ENCODE data around the gene MICAL2.

MICAL2 gene

DNA sequence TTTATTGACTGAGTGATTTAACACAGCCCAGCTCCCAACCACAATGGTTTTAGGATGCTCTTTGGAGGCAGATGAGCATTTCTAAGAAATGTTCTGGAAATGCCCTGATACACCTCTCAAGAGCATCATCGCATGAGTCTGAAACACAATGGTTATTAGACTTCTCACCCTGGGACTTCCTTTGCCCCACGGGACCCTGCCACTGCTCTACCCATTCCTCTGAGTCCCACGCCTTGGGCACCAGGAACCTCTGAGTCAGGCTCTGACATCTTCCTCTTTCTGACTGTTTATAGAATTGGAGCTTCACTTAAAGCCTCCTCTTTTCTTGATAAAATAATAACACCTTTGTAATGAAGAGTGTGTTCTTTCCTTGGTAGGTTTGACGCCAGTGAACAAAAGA lies 181.4 kb downstream of the MICAL2 start:
- H2AFZ ChIP-seq, result no peak overlapping the region
- TF ChIP-seq, protein P1, sequence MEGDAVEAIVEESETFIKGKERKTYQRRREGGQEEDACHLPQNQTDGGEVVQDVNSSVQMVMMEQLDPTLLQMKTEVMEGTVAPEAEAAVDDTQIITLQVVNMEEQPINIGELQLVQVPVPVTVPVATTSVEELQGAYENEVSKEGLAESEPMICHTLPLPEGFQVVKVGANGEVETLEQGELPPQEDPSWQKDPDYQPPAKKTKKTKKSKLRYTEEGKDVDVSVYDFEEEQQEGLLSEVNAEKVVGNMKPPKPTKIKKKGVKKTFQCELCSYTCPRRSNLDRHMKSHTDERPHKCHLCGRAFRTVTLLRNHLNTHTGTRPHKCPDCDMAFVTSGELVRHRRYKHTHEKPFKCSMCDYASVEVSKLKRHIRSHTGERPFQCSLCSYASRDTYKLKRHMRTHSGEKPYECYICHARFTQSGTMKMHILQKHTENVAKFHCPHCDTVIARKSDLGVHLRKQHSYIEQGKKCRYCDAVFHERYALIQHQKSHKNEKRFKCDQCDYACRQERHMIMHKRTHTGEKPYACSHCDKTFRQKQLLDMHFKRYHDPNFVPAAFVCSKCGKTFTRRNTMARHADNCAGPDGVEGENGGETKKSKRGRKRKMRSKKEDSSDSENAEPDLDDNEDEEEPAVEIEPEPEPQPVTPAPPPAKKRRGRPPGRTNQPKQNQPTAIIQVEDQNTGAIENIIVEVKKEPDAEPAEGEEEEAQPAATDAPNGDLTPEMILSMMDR (IDR thresholded peaks at IDR 0.05), result no peak
- no peak overlapping the region for H3K27ac ChIP-seq
- H3K79me2 ChIP-seq, result no peaks in the 10 kb centered on the region
- no peaks in the 10 kb centered on the region for H3K4me1 ChIP-seq
- no peak overlapping the region for H3K4me2 ChIP-seq (ENCODE audit: low read length)
- no peaks in the 10 kb centered on the region for H3K27me3 ChIP-seq (ENCODE audit: control insufficient read depth, insufficient read depth, low read length)
- H3K36me3 ChIP-seq (ENCODE audit: control insufficient read depth, insufficient read depth, low read length), result no peaks in the 10 kb centered on the region
- no peak overlapping the region for H3K9ac ChIP-seq
- H3K4me3 ChIP-seq (ENCODE audit: low read depth, low read length), result no peak overlapping the region
- H3K9me3 ChIP-seq (ENCODE audit: control insufficient read depth, low read length), result no peaks in the 10 kb centered on the region

DNA sequence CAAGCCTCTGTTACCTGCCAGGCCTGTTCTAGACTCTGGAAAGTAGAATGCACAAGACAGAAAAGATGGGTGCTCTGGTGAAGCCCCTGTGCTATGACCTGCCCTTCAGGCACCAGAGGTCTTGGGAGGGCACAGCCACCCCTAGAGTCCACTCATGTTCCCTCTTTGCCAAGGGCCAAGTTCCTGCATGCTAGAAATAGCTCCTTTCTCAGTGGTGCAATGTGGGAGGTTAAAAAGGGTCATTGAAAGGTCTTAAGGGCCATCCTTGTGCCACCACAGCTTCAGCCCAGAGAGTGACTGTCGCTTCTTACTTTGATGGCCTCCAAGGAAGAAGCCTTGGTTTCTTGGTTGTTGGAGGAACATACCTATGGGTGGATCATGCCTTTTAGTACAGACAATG lies 182.4 kb downstream of the MICAL2 start:
- Histone ChIP-seq H3K79me2 (no peaks in the 10 kb centered on the region), H3K27ac (no peak overlapping the region), H3K9me3 (ENCODE audit: control insufficient read depth, low read length) (no peaks in the 10 kb centered on the region), H3K4me2 (ENCODE audit: low read length) (no peak overlapping the region), H3K4me1 (no peaks in the 10 kb centered on the region), H2AFZ (no peak overlapping the region), H3K4me3 (ENCODE audit: low read depth, low read length) (no peak overlapping the region), H3K27me3 (ENCODE audit: control insufficient read depth, insufficient read depth, low read length) (no peaks in the 10 kb centered on the region), H3K36me3 (ENCODE audit: control insufficient read depth, insufficient read depth, low read length) (no peaks in the 10 kb centered on the region), H3K9ac (no peak overlapping the region)
- TF ChIP-seq, protein P1 (IDR thresholded peaks at IDR 0.05), result no peak

DNA sequence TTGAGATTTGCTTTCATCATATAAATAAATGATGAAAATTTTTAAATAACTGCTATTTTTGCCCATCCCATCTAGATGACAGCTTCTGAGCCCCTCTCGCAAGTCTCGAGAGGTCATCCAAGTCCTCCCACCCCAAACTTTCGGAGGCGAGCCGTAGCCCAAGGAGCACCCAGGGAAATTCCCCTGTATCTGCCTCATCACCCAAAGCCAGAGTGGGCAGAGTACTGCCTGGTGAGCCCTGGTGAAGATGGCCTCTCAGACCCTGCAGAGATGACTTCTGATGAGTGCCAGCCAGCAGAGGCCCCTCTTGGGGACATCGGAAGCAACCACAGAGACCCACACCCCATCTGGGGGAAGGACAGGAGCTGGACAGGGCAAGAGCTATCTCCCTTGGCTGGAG lies 183.1 kb downstream of the MICAL2 start:
- no peak overlapping the region for H2AFZ ChIP-seq
- no peaks in the 10 kb centered on the region for H3K9me3 ChIP-seq (ENCODE audit: control insufficient read depth, low read length)
- H3K9ac ChIP-seq, result no peak overlapping the region
- no peaks in the 10 kb centered on the region for H3K79me2 ChIP-seq
- H3K27ac ChIP-seq, result no peak overlapping the region
- H3K4me1 ChIP-seq, result no peaks in the 10 kb centered on the region
- TF ChIP-seq, protein P1 (IDR thresholded peaks at IDR 0.05), result no peak
- H3K4me2 ChIP-seq (ENCODE audit: low read length), result no peak overlapping the region
- H3K27me3 ChIP-seq (ENCODE audit: control insufficient read depth, insufficient read depth, low read length), result no peaks in the 10 kb centered on the region
- no peaks in the 10 kb centered on the region for H3K36me3 ChIP-seq (ENCODE audit: control insufficient read depth, insufficient read depth, low read length)
- no peak overlapping the region for H3K4me3 ChIP-seq (ENCODE audit: low read depth, low read length)

DNA sequence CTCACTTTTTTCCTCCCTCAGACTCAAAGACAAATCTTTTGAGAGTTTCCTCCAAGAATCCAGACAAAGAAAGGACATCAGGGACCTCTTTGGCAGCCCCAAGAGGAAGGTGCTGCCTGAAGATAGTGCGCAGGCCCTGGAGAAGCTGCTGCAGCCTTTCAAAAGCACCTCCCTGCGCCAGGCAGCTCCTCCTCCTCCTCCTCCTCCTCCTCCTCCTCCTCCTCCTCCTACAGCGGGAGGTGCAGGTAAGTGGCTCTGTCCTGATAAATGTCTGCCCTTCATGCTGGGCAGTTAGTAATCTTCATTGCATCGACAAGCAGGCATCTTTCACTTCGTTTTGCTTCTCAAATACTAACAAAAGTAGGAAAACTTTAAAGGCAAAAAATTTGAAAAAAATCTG lies 184.2 kb downstream of the MICAL2 start:
- Histone ChIP-seq H3K9ac (no peak overlapping the region), H3K27ac (no peak overlapping the region), H3K79me2 (no peaks in the 10 kb centered on the region), H3K4me1 (no peaks in the 10 kb centered on the region), H3K4me3 (ENCODE audit: low read depth, low read length) (no peak overlapping the region), H3K9me3 (ENCODE audit: control insufficient read depth, low read length) (no peaks in the 10 kb centered on the region), H3K4me2 (ENCODE audit: low read length) (no peak overlapping the region), H3K27me3 (ENCODE audit: control insufficient read depth, insufficient read depth, low read length) (no peaks in the 10 kb centered on the region), H3K36me3 (ENCODE audit: control insufficient read depth, insufficient read depth, low read length) (no peaks in the 10 kb centered on the region), H2AFZ (no peak overlapping the region)
- TF ChIP-seq, protein P1 (IDR thresholded peaks at IDR 0.05), result no peak

DNA sequence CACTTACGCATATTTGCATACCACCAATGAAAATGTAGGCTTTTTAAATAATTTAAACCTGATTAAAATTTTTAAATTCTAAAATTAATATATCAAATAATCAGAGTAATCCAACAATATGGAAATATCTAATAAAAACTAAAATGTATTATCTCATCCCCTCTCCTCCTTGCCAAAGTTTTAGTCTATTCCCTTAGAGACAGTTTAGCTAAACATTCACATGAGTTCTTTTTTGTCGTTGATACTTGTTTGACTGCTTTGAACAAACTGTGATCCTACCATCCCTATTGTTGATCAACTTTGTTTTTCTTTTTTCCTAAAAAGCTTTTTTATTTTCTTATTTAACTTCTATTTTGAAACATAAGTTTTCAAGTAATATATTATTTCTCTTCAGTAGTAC lies 185.6 kb downstream of the MICAL2 start:
- H3K36me3 ChIP-seq (ENCODE audit: control insufficient read depth, insufficient read depth, low read length), result no peaks in the 10 kb centered on the region
- no peak overlapping the region for H3K4me3 ChIP-seq (ENCODE audit: low read depth, low read length)
- no peaks in the 10 kb centered on the region for H3K4me1 ChIP-seq
- no peak overlapping the region for H3K4me2 ChIP-seq (ENCODE audit: low read length)
- H2AFZ ChIP-seq, result no peak overlapping the region
- TF ChIP-seq, protein P1 (IDR thresholded peaks at IDR 0.05), result no peak
- H3K27ac ChIP-seq, result no peak overlapping the region
- no peaks in the 10 kb centered on the region for H3K9me3 ChIP-seq (ENCODE audit: control insufficient read depth, low read length)
- no peaks in the 10 kb centered on the region for H3K79me2 ChIP-seq
- H3K9ac ChIP-seq, result no peak overlapping the region
- no peaks in the 10 kb centered on the region for H3K27me3 ChIP-seq (ENCODE audit: control insufficient read depth, insufficient read depth, low read length)

Measured in parathyroid adenoma (tissue), 2 donors.